Smooth muscle cell (in vitro differentiated cells): ENCODE results near the gene EPHB3. TPM values are rescaled to one million over a fixed set of nuclear protein-coding genes. Genes with fewer than 3 reads are reported as not detected.

Experiments
- DNase-seq: peaks from one replicate; lab custom pipeline; 2025; ENCODE audit not compliant: unreplicated experiment; lab: John Stamatoyannopoulos, UW
- H2AFZ ChIP-seq: fragments of 200-600 bp; sonication (generic); 2 replicates; pipeline ENCODE4 v1.6.0; 2016; ENCODE audit warnings: antibody characterized with exemption, low read depth, mild to moderate bottlenecking
- H3F3A ChIP-seq: fragments of 200-600 bp; sonication (generic); 2 replicates; pipeline ENCODE4 v1.6.0; 2017; ENCODE audit warnings: antibody characterized with exemption, low read depth
- H3K27ac ChIP-seq: fragments of 200-600 bp; sonication (generic); 2 replicates; pipeline ENCODE4 v1.5.1; 2016; ENCODE audit warnings: low read depth, mild to moderate bottlenecking
- H3K27me3 ChIP-seq: fragments of 200-600 bp; sonication (generic); 2 replicates; pipeline ENCODE4 v1.6.1; 2016; ENCODE audit warnings: low read depth, mild to moderate bottlenecking
- H3K36me3 ChIP-seq: fragments of 200-600 bp; sonication (generic); 2 replicates; pipeline ENCODE4 v1.5.1; 2016; ENCODE audit warnings: low read depth
- H3K4me1 ChIP-seq: fragments of 200-600 bp; sonication (generic); 2 replicates; pipeline ENCODE4 v1.5.1; 2016; ENCODE audit warnings: low read depth
- H3K4me2 ChIP-seq: fragments of 200-600 bp; sonication (generic); 2 replicates; pipeline ENCODE4 v1.6.0; 2016; ENCODE audit warnings: mild to moderate bottlenecking
- H3K4me3 ChIP-seq: fragments of 200-600 bp; sonication (generic); 2 replicates; pipeline ENCODE4 v1.5.1; 2016; ENCODE audit warnings: mild to moderate bottlenecking
- H3K79me2 ChIP-seq: fragments of 200-600 bp; sonication (generic); 2 replicates; pipeline ENCODE4 v1.6.0; 2016; ENCODE audit warnings: low read depth, mild to moderate bottlenecking
- H3K9ac ChIP-seq: fragments of 200-600 bp; sonication (generic); 2 replicates; pipeline ENCODE4 v1.6.0; 2016; ENCODE audit warnings: low read depth
- H3K9me3 ChIP-seq: fragments of 200-600 bp; sonication (generic); replicated peaks from 2 replicates; pipeline ENCODE4 v1.5.1; 2016; ENCODE audit warnings: low read depth
- H4K20me1 ChIP-seq: fragments of 200-600 bp; sonication (generic); 2 replicates; pipeline ENCODE4 v1.6.0; 2016; ENCODE audit warnings: low read depth
- WGBS: methylation state at CpG from one replicate; pipeline ENCODE4 v1.1.7; 2016; ENCODE audit warnings: low lambda C conversion rate; 5-methylcytosine and 5-hydroxymethylcytosine counted together
- polyA plus RNA-seq: library from polyadenylated mRNA; unstranded; fragments of >200 nt; fragmentation: Nextera tagmentation; extraction: Ambion mirVana; gene quantifications from 2 replicates; pipeline ENCODE4 v1.2.1, GENCODE V29; 2016
- total RNA-seq: library from RNA; depleted of rRNA; stranded (reverse); fragments of >200 nt; gene quantifications from 2 replicates; pipeline ENCODE4 v1.2.3, GENCODE V29; 2014
- TF ChIP-seq, protein P1 (sequence below): fragments of 200-600 bp; sonication (generic); IDR thresholded peaks from 2 replicates; pipeline ENCODE4 v1.5.1; 2017; ENCODE audit warnings: borderline replicate concordance, mild to moderate bottlenecking, antibody characterized with exemption; ENCODE audit not compliant: insufficient read depth, poor library complexity, severe bottlenecking

Gene EPHB3
- total and polyA plus RNA-seq, 2 experiments from 2014 or later: 11.1 to 23.1 TPM

DNA sequence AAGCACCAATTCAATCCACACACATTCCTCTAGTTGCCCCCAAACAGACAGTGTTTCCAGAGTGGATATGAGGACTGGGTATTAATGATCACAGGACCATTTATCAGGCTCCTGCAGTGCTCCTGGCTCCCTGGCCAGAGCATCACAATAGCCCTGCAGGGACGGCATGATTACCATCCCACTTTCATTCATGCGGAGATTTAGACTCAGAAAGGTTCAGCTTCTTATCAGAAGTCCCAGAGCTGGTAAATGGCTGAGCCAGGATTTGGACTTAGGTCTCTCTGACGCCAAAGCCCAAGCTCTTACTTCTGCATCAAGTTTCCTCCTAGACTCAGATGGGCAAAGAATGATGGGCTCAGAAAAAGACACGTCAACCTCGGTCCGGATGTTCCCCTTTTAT lies 2.9 kb upstream of the EPHB3 start:
- H3K4me1 ChIP-seq: peaks cover 16% of the 10 kb centered on the region
- peaks cover 8% of the 10 kb centered on the region for H3F3A ChIP-seq
- DNase-seq: no peak
- H3K9me3 ChIP-seq: no peaks in the 10 kb centered on the region
- no peaks in the 10 kb centered on the region for H3K36me3 ChIP-seq
- WGBS: 41% methylated on average over 6 of the region's 6 CpGs
- H3K27me3 ChIP-seq: peaks cover 22% of the 10 kb centered on the region
- H3K4me3 ChIP-seq: no peak overlapping the region
- no peak overlapping the region for H3K27ac ChIP-seq
- TF ChIP-seq, protein P1, sequence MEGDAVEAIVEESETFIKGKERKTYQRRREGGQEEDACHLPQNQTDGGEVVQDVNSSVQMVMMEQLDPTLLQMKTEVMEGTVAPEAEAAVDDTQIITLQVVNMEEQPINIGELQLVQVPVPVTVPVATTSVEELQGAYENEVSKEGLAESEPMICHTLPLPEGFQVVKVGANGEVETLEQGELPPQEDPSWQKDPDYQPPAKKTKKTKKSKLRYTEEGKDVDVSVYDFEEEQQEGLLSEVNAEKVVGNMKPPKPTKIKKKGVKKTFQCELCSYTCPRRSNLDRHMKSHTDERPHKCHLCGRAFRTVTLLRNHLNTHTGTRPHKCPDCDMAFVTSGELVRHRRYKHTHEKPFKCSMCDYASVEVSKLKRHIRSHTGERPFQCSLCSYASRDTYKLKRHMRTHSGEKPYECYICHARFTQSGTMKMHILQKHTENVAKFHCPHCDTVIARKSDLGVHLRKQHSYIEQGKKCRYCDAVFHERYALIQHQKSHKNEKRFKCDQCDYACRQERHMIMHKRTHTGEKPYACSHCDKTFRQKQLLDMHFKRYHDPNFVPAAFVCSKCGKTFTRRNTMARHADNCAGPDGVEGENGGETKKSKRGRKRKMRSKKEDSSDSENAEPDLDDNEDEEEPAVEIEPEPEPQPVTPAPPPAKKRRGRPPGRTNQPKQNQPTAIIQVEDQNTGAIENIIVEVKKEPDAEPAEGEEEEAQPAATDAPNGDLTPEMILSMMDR: no peak
- H4K20me1 ChIP-seq: peaks cover 15% of the 10 kb centered on the region
- H2AFZ ChIP-seq: no peak overlapping the region
- H3K79me2 ChIP-seq: peaks cover 19% of the 10 kb centered on the region
- no peak overlapping the region for H3K4me2 ChIP-seq
- no peak overlapping the region for H3K9ac ChIP-seq

DNA sequence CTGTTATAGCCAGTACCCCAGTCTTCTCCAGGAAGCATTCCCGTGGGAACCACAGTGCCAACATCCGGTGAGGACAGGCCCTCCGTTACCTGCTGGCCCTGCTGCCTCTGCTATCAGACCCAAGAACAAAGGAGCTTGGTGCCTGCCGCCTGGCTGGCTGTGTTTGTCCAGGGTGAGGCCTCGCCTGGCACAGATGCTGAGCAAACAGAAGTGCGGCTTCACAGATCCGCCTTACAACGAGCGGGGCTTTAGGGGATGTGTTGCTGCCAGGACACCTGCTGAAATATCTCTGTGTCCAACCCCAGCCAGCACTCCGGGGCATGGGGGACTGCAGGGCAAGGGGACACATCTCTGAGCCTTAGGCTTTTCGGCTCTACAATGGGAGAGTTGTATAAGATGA lies 2.2 kb upstream of the EPHB3 start:
- Histone ChIP-seq H3K9me3 (no peaks in the 10 kb centered on the region), H3K4me3 (no peak overlapping the region), H3K4me1 (peaks cover 22% of the 10 kb centered on the region), H4K20me1 (peaks cover 21% of the 10 kb centered on the region), H3K79me2 (peaks cover 25% of the 10 kb centered on the region), H2AFZ (no peak overlapping the region), H3K36me3 (no peaks in the 10 kb centered on the region), H3K27ac (no peak overlapping the region), H3K4me2 (no peak overlapping the region), H3F3A (peaks cover 13% of the 10 kb centered on the region), H3K27me3 (peaks cover 22% of the 10 kb centered on the region), H3K9ac (no peak overlapping the region)
- no peak for DNase-seq
- WGBS: 83% methylated on average over 11 of the region's 11 CpGs
- TF ChIP-seq, protein P1: no peak

DNA sequence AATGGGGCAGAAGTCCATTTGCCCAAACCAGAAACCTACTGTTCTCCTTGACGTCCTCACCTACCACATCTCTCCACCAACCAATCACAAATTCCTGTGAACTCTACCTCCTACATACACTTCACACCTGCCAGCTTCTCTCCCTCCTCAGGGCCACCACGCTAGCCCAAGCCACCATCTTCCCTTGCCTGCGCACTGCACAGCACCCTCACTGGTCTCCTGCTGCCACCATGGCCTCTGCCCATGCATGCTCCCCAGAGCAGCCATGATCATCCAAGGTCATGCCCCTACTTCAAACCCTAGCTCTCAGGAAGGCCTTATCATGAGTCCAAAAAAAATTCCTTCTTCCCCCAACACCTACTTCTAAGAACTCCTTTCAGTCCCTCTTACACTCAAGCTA lies 1.1 kb upstream of the EPHB3 start:
- Histone ChIP-seq H3K79me2 (peaks cover 34% of the 10 kb centered on the region), H3K9me3 (no peaks in the 10 kb centered on the region), H3K4me1 (peaks cover 34% of the 10 kb centered on the region), H4K20me1 (peaks cover 33% of the 10 kb centered on the region), H3K4me3 (no peak overlapping the region), H3K9ac (no peak overlapping the region), H3F3A (peaks cover 16% of the 10 kb centered on the region), H3K4me2 (peak overlapping the region; percentile 80), H3K36me3 (no peaks in the 10 kb centered on the region), H3K27ac (no peak overlapping the region), H3K27me3 (peaks cover 22% of the 10 kb centered on the region), H2AFZ (peak overlapping the region; percentile 76)
- no peak for DNase-seq
- WGBS: 63% methylated on average over 3 of the region's 3 CpGs
- TF ChIP-seq, protein P1: no peak
